Uterus (tissue), 4 donors: Measurements from ENCODE around the gene GHITM. TPM values are rescaled to one million over a fixed set of nuclear protein-coding genes. Genes with fewer than 3 reads are reported as not detected.
A peak's percentile ranks its signal among the peaks of the same experiment; 100 is the strongest.
"Not testable (repeated sequence)": the region's sequence is repeated elsewhere in the genome, so short reads cannot be mapped to it uniquely, and the experiment has no call there.

Source experiments
- DNase-seq, 2 donors: peaks; one replicate each; pipeline ENCODE4 v3.0.0-alpha.2; 2019 to 2020
- H3K27ac ChIP-seq, 2 donors: fragments of 200-600 bp; sonication (generic); 1 replicate in 1 of 2; 2 replicates in 1 of 2; pipeline ENCODE4 v1.5.1; 2016 to 2018
- H3K27me3 ChIP-seq, 2 donors: fragments of 200-600 bp; sonication (generic); one replicate each; pipeline ENCODE4 v1.5.1; 2018 to 2019; ENCODE audit warnings: control low read depth in 1 of 2
- H3K36me3 ChIP-seq, 2 donors: fragments of 200-600 bp; sonication (generic); one replicate each; pipeline ENCODE4 v1.5.1; 2019; ENCODE audit warnings: control low read depth in 1 of 2
- H3K4me1 ChIP-seq, 2 donors: fragments of 200-600 bp; sonication (generic); one replicate each; pipeline ENCODE4 v1.5.1; 2018 to 2019; ENCODE audit warnings: control low read depth in 1 of 2
- H3K4me3 ChIP-seq, 2 donors: fragments of 200-600 bp; sonication (generic); 1 replicate in 1 of 2; 2 replicates in 1 of 2; pipeline ENCODE4 v1.5.1; 2018 to 2019; ENCODE audit warnings: mild to moderate bottlenecking in 1 of 2
- H3K9me3 ChIP-seq, 2 donors: fragments of 200-600 bp; sonication (generic); one replicate each; pipeline ENCODE4 v1.5.1; 2019; ENCODE audit warnings: control low read depth in 1 of 2
- CTCF ChIP-seq, 4 experiments: fragments of 200-600 bp in 2 of 4; fragments of 450-650 bp in 2 of 4; sonication (generic) in 2 of 4; IDR thresholded peaks; one replicate each; pipeline ENCODE4 v1.5.1; 2016 to 2019; ENCODE audit warnings: antibody characterized with exemption in 4 of 4, mild to moderate bottlenecking in 2 of 4, moderate library complexity in 1 of 4
- POLR2A ChIP-seq, 2 donors: fragments of 450-650 bp; IDR thresholded peaks; one replicate each; pipeline ENCODE4 v1.6.1; 2016; ENCODE audit warnings: antibody characterized with exemption in 2 of 2, mild to moderate bottlenecking in 1 of 2, moderate library complexity in 1 of 2
- intact Hi-C: fragments of 100-400 bp; cut with DNase I; formaldehyde crosslinking; loops from one replicate; pipeline ENCODE4 v1.15.1; 2023; ENCODE audit warnings: low total_unique reads
- total RNA-seq, 4 donors: library from RNA; depleted of rRNA in 3 of 4; stranded (reverse); fragments of >200 nt in 3 of 4; gene quantifications; one replicate each; pipeline versions ENCODE4 v1.1.0 to v1.2.4, GENCODE V29; 2014 to 2023
- donor health status: DM: yes; HTN: yes; CAD: no.

Gene GHITM
- total RNA-seq, 4 donors from 2014 or later, result 83.6 to 141 (median 113) TPM

DNA sequence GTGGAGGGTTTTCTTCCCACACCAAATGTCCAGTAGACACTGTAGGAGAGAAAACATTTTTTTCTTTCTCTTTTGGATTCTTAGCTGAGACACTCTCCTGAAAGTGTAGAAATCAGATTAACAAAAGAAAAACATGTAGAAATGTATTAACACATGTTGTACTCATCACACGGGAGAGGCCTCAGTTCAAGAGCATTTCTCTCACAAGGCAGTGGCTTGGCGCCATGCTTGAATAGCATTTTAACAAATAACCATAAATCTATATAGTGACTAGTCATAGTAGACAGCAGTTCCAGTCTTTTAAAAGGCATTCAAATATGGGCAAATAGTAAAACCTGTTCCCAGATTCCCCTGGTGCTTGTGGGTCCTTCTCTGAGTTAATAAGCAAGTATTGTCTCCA is 38.3 kb upstream of the GHITM start:
- Histone ChIP-seq H3K4me1 (no peaks in the 10 kb centered on the region), H3K4me3 (no peak overlapping the region), H3K27ac (no peak overlapping the region), H3K27me3 (no peaks in the 10 kb centered on the region), H3K36me3 (no peaks in the 10 kb centered on the region), H3K9me3 (no peaks in the 10 kb centered on the region)
- intact Hi-C loops, result no loop called here
- no peak for DNase-seq
- TF ChIP-seq POLR2A (IDR thresholded peaks at IDR 0.05), result no peak
- TF ChIP-seq CTCF (IDR thresholded peaks at IDR 0.05), result no peak

- DNase-seq, result no peak
- no peaks in the 10 kb centered on the region for H3K27me3 ChIP-seq
- H3K27ac ChIP-seq, result no peak overlapping the region
- H3K9me3 ChIP-seq, result no peaks in the 10 kb centered on the region
- no peak for TF ChIP-seq POLR2A (IDR thresholded peaks at IDR 0.05)
- no peak for TF ChIP-seq CTCF (IDR thresholded peaks at IDR 0.05)
- no peaks in the 10 kb centered on the region for H3K4me1 ChIP-seq
- intact Hi-C loops, result no loop called here
- H3K4me3 ChIP-seq, result no peak overlapping the region
- H3K36me3 ChIP-seq, result no peaks in the 10 kb centered on the region
Measured at GRCh38 chr10:84108797-84109196, 30.5 kb upstream of the GHITM start.

GRCh38 chr10:84109772-84110171 is 29.5 kb upstream of the GHITM start:
- H3K4me1 ChIP-seq, H3K27me3 ChIP-seq, H3K4me3 ChIP-seq, H3K27ac ChIP-seq, H3K36me3 ChIP-seq, H3K9me3 ChIP-seq, DNase-seq, intact Hi-C loops: not testable (repeated sequence)

GRCh38 chr10:84113468-84113867 is 25.8 kb upstream of the GHITM start:
- DNase-seq, H3K9me3 ChIP-seq, intact Hi-C loops, H3K27ac ChIP-seq, H3K4me1 ChIP-seq, H3K4me3 ChIP-seq, H3K36me3 ChIP-seq, H3K27me3 ChIP-seq: not testable (repeated sequence)

DNA sequence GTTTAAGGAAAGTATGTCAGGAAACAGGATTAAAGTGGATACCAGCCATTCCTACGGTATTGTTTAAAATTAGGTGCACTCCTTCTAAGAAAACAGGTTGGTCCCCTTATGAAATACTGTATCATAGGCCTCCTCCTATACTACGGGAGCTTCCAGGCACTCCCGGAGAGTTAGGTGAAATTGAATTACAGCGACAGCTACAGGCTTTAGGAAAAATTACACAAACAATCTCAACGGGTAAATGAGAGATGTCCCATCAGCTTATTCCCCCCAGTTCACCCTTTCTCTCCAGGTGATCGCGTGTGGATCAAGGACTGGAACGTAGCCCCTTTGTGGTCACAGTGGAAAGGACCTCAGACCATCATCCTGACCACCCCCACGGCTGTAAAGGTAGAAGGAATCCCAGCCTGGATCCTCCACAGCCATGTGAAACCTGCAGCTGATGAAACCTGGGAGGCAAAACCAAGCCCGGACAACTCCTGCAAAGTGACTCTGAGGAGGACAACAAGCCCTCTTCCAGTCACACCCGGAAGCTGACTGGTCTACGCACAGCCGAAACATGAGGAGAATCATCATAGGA is 25.1 kb upstream of the GHITM start:
- Histone ChIP-seq H3K4me1 (no peaks in the 10 kb centered on the region), H3K4me3 (no peak overlapping the region), H3K27ac (no peak overlapping the region), H3K9me3 (no peaks in the 10 kb centered on the region), H3K36me3 (no peaks in the 10 kb centered on the region), H3K27me3 (no peaks in the 10 kb centered on the region)
- TF ChIP-seq CTCF (IDR thresholded peaks at IDR 0.05) (peak in 1 of 4 experiments; percentile 10), POLR2A (IDR thresholded peaks at IDR 0.05) (no peak)
- intact Hi-C loops, result no loop called here
- no peak for DNase-seq

- H3K4me1 ChIP-seq, H3K4me3 ChIP-seq, intact Hi-C loops, H3K9me3 ChIP-seq, DNase-seq, H3K27me3 ChIP-seq, H3K36me3 ChIP-seq: not testable (repeated sequence)
- peak overlapping the region in 1 of 2 donors; percentile 37 for H3K27ac ChIP-seq
Measured at GRCh38 chr10:84117204-84117603, 22.1 kb upstream of the GHITM start.
